ENCODE measurements around the gene MAPK11.

MAPK11 gene

GRCh38 chr22:50257041-50257440 is 13.1 kb downstream of the MAPK11 start:
- DNase-seq (ENCODE audit: extremely low read depth, low read depth), result no peak
- TF ChIP-seq CTCF (IDR thresholded peaks at IDR 0.05; ENCODE audit: low read depth, low read length), result no peak

GRCh38 chr22:50256258-50256862 is 13.8 kb downstream of the MAPK11 start:
- no peak for TF ChIP-seq CTCF (IDR thresholded peaks at IDR 0.05; ENCODE audit: low read depth, low read length)
- no peak for DNase-seq (ENCODE audit: extremely low read depth, low read depth)

GRCh38 chr22:50255607-50256006 is 14.6 kb downstream of the MAPK11 start:
- no peak for DNase-seq (ENCODE audit: extremely low read depth, low read depth)
- TF ChIP-seq CTCF (IDR thresholded peaks at IDR 0.05; ENCODE audit: low read depth, low read length), result no peak

- no peak for TF ChIP-seq CTCF (IDR thresholded peaks at IDR 0.05; ENCODE audit: low read depth, low read length)
- DNase-seq (ENCODE audit: extremely low read depth, low read depth), result no peak
Measured at GRCh38 chr22:50255099-50255498, 15.1 kb downstream of the MAPK11 start.

GRCh38 chr22:50253941-50254340 is 16.2 kb downstream of the MAPK11 start:
- TF ChIP-seq CTCF (IDR thresholded peaks at IDR 0.05; ENCODE audit: low read depth, low read length), result no peak
- DNase-seq (ENCODE audit: extremely low read depth, low read depth), result no peak

GRCh38 chr22:50253046-50253915 is 16.9 kb downstream of the MAPK11 start:
- no peak for DNase-seq (ENCODE audit: extremely low read depth, low read depth)
- no peak for TF ChIP-seq CTCF (IDR thresholded peaks at IDR 0.05; ENCODE audit: low read depth, low read length)
